ENCODE data around the gene IL19.

The IL19 gene

DNA sequence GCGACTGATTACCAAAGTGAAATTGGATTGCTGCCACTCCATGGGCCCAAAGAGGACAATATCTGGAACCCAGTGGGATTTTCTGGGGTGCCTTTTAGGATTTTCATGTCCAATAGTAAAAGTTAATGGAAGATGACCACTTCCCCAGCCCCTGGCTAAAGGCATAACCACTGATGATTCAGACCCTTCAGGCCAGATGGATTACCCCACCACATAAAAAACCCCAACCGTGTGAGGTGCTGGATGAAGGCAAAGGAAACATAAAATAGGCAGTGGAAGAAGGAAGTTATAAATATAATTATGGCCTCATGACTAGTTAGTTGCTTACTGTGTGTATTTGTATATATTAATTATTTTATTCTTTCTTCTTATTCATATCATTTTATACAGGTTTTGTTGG lies 41.9 kb downstream of the IL19 start:
- H3K27me3 ChIP-seq (ENCODE audit: control insufficient read depth in 1 of 2, insufficient read depth in 1 of 2, low read length in 2 of 2) = peaks cover 10 to 15% of the 10 kb centered on the region in 2 experiments

DNA sequence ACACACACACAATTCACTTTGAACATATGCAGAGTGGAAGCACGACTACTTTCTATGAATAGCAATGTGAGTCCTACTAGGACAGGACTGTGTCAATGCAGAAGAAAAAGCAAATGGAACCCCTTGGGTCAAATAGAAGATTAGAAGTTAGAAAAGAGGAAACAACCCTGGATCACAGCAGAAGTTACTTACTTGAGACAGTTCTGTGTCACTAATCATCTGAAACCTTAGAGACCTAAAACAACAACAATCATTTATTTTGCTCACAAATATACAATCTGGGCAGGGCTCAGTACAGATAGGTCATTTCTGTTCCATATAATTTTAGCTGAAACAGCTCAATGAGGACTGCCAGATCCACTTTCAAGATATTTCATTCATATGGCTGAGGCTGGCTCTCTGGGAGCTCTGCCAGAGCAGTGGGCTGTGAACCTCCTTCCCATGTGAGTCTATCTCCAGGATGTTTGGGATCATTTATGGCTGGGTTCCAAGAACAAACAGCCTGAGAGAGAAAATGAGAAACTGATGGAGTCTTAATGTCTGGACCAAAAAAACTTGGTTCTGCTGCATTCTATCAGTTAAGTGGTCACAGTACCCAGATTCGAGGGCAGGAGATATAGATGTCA lies 44.3 kb downstream of the IL19 start:
- peak overlapping the region; percentile 21 to 59 for H3K18ac ChIP-seq (ENCODE audit: low read depth in 1 of 2, low read length in 2 of 2)
- no peaks in the 10 kb centered on the region for H3K79me1 ChIP-seq (replicated peaks; ENCODE audit: low read length, poor library complexity, severe bottlenecking)
- H2AK5ac ChIP-seq (ENCODE audit: low read length, severe bottlenecking) = no peak overlapping the region
- no peaks in the 10 kb centered on the region for H3K4me1 ChIP-seq (ENCODE audit: control insufficient read depth, insufficient read depth, low read depth, low read length)
- DNase-seq = peak; percentile 75
- no peak overlapping the region for H3K4ac ChIP-seq (ENCODE audit: low read depth in 1 of 2, low read length in 2 of 2)
- H3K23ac ChIP-seq (ENCODE audit: low read length in 2 of 2) = no peak overlapping the region
- no peak overlapping the region for H3K14ac ChIP-seq (ENCODE audit: low read length in 2 of 2)
- no peak overlapping the region for H3K27ac ChIP-seq (ENCODE audit: low read length, poor library complexity, severe bottlenecking)
- no peaks in the 10 kb centered on the region for H3K36me3 ChIP-seq (ENCODE audit: control insufficient read depth in 1 of 2, insufficient read depth in 2 of 2, low read depth in 1 of 2, low read length in 2 of 2)
- peak overlapping the region in 1 of 2 experiments; percentile 93 for H2BK12ac ChIP-seq (ENCODE audit: low read length in 2 of 2)
- H3K4me2 ChIP-seq (ENCODE audit: low read length, poor library complexity, severe bottlenecking) = no peak overlapping the region
- 61% methylated on average over 2 of the region's 2 CpGs for WGBS
- H4K91ac ChIP-seq (ENCODE audit: low read length) = peak overlapping the region; percentile 86
- H2BK5ac ChIP-seq (ENCODE audit: low read depth, low read length, poor library complexity, severe bottlenecking) = no peak overlapping the region
- H2BK15ac ChIP-seq (ENCODE audit: low read depth, poor library complexity, severe bottlenecking) = no peak overlapping the region
- H3K27me3 ChIP-seq (ENCODE audit: control insufficient read depth in 1 of 2, insufficient read depth in 1 of 2, low read length in 2 of 2) = peaks cover 0 to 9% of the 10 kb centered on the region in 2 experiments
- H3K9ac ChIP-seq (ENCODE audit: low read length) = no peak overlapping the region
- H3K9me3 ChIP-seq (ENCODE audit: control insufficient read depth, low read length) = peaks cover 4% of the 10 kb centered on the region
- peak overlapping the region; percentile 42 for H2AFZ ChIP-seq (ENCODE audit: low read depth, low read length)
- no peak overlapping the region for H3K4me3 ChIP-seq (ENCODE audit: insufficient read depth in 1 of 2, low read depth in 1 of 2, low read length in 2 of 2)
- H2BK120ac ChIP-seq (ENCODE audit: low read depth, low read length) = peak overlapping the region; percentile 61
- H4K8ac ChIP-seq (ENCODE audit: low read length) = peak overlapping the region; percentile 27

More for the DNA sequence above, 41.9 kb downstream of the IL19 start:
- Histone ChIP-seq H3K18ac (ENCODE audit: low read depth in 1 of 2, low read length in 2 of 2) (no peak overlapping the region), H3K14ac (ENCODE audit: low read length in 2 of 2) (no peak overlapping the region), H2AK5ac (ENCODE audit: low read length, severe bottlenecking) (no peak overlapping the region), H3K4me3 (ENCODE audit: insufficient read depth in 1 of 2, low read depth in 1 of 2, low read length in 2 of 2) (no peak overlapping the region), H2BK5ac (ENCODE audit: low read depth, low read length, poor library complexity, severe bottlenecking) (no peak overlapping the region), H3K9ac (ENCODE audit: low read length) (no peak overlapping the region), H3K36me3 (ENCODE audit: control insufficient read depth in 1 of 2, insufficient read depth in 2 of 2, low read depth in 1 of 2, low read length in 2 of 2) (no peaks in the 10 kb centered on the region), H2AFZ (ENCODE audit: low read depth, low read length) (no peak overlapping the region), H3K27ac (ENCODE audit: low read length, poor library complexity, severe bottlenecking) (no peak overlapping the region), H2BK12ac (ENCODE audit: low read length in 2 of 2) (no peak overlapping the region), H3K4me1 (ENCODE audit: control insufficient read depth, insufficient read depth, low read depth, low read length) (no peaks in the 10 kb centered on the region), H3K9me3 (ENCODE audit: control insufficient read depth, low read length) (peaks cover 4% of the 10 kb centered on the region), H2BK120ac (ENCODE audit: low read depth, low read length) (no peak overlapping the region), H4K91ac (ENCODE audit: low read length) (no peak overlapping the region), H3K4me2 (ENCODE audit: low read length, poor library complexity, severe bottlenecking) (no peak overlapping the region), H3K4ac (ENCODE audit: low read depth in 1 of 2, low read length in 2 of 2) (no peak overlapping the region), H3K79me1 (replicated peaks; ENCODE audit: low read length, poor library complexity, severe bottlenecking) (no peaks in the 10 kb centered on the region), H3K23ac (ENCODE audit: low read length in 2 of 2) (no peak overlapping the region), H4K8ac (ENCODE audit: low read length) (no peak overlapping the region), H2BK15ac (ENCODE audit: low read depth, poor library complexity, severe bottlenecking) (no peak overlapping the region)
- 92% methylated on average over 1 of the region's 2 CpGs for WGBS
- DNase-seq = no peak

DNA sequence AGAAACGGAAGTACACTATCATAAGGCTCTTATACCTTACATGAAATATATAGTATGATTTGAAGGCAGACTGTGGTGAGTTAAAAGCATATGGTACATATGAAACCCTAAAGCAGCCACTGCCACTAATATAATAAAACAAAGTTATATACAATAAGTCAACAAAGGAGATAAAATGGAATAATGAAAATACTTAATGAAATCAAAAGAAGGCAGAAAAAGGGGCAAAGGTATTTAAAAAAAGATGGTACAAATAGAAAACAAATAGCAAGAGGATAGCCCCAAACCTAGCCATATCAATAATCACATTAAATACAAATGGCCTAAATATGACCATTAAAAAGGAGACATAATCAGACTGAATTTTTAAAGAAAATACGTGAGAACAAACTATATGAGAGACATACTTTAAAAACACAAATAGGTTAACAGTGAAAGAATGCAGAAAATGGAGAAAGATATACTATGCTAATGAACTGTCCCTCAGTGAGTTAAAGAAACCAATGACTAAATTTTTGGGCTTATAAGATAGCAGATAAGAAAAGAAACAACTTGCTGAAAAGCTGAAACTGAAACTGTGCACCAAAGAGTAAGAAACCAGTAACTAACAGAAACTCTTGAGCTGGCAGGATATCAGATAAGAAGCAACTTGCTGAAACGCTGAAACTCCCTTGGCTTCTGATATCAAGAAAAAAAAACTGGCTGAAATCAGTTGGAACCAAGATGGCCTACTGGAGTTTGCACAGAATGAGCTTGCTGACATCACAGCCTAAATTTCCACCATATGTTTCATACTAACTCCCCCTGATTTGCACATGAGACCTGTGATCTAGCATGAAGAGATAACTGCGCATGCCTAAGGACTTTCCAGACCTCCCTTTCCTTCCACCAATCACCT lies 46.1 kb downstream of the IL19 start:
- H2BK15ac ChIP-seq (ENCODE audit: low read depth, poor library complexity, severe bottlenecking) = no peak overlapping the region
- WGBS = 79% methylated on average over 2 of the region's 4 CpGs
- peak overlapping the region in 1 of 2 experiments; percentile 70 for H3K18ac ChIP-seq (ENCODE audit: low read depth in 1 of 2, low read length in 2 of 2)
- no peaks in the 10 kb centered on the region for H3K36me3 ChIP-seq (ENCODE audit: control insufficient read depth in 1 of 2, insufficient read depth in 2 of 2, low read depth in 1 of 2, low read length in 2 of 2)
- H3K9me3 ChIP-seq (ENCODE audit: control insufficient read depth, low read length) = peaks cover 4% of the 10 kb centered on the region
- DNase-seq = peak; percentile 50
- no peak overlapping the region for H3K4me3 ChIP-seq (ENCODE audit: insufficient read depth in 1 of 2, low read depth in 1 of 2, low read length in 2 of 2)
- H3K4me1 ChIP-seq (ENCODE audit: control insufficient read depth, insufficient read depth, low read depth, low read length) = no peaks in the 10 kb centered on the region
- H2BK12ac ChIP-seq (ENCODE audit: low read length in 2 of 2) = no peak overlapping the region
- H2BK120ac ChIP-seq (ENCODE audit: low read depth, low read length) = no peak overlapping the region
- no peak overlapping the region for H2BK5ac ChIP-seq (ENCODE audit: low read depth, low read length, poor library complexity, severe bottlenecking)
- H4K8ac ChIP-seq (ENCODE audit: low read length) = no peak overlapping the region
- peaks cover 0 to 12% of the 10 kb centered on the region in 2 experiments for H3K27me3 ChIP-seq (ENCODE audit: control insufficient read depth in 1 of 2, insufficient read depth in 1 of 2, low read length in 2 of 2)
- H3K14ac ChIP-seq (ENCODE audit: low read length in 2 of 2) = no peak overlapping the region
- no peak overlapping the region for H4K91ac ChIP-seq (ENCODE audit: low read length)
- H3K23ac ChIP-seq (ENCODE audit: low read length in 2 of 2) = no peak overlapping the region
- H2AK5ac ChIP-seq (ENCODE audit: low read length, severe bottlenecking) = no peak overlapping the region
- no peak overlapping the region for H3K4me2 ChIP-seq (ENCODE audit: low read length, poor library complexity, severe bottlenecking)
- peak overlapping the region; percentile 9 for H3K9ac ChIP-seq (ENCODE audit: low read length)
- no peak overlapping the region for H3K27ac ChIP-seq (ENCODE audit: low read length, poor library complexity, severe bottlenecking)
- no peak overlapping the region for H2AFZ ChIP-seq (ENCODE audit: low read depth, low read length)
- H3K4ac ChIP-seq (ENCODE audit: low read depth in 1 of 2, low read length in 2 of 2) = peak overlapping the region in 1 of 2 experiments; percentile 40
- H3K79me1 ChIP-seq (replicated peaks; ENCODE audit: low read length, poor library complexity, severe bottlenecking) = no peaks in the 10 kb centered on the region

DNA sequence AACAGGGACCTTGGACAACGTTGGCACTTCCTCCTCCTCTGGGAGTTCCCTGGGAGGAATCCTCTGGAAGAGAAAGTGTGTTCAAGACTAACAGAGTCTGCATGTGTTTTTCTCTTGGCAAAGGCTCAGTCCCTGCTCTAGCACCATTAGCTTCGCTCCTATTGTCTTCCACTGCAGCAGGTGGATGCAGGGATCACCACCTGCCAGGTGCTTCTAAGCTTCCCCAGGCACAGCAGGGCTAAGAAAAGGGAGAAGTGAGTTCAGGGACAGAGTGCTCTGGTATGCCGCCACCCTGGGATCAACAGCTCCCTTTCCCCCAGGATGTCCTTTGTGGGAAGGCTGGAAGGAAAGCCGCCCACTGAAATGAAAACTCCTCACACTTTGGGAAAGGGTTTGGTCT lies 50.9 kb downstream of the IL19 start:
- peak overlapping the region; percentile 67 to 90 for H2BK12ac ChIP-seq (ENCODE audit: low read length in 2 of 2)
- H2BK15ac ChIP-seq (ENCODE audit: low read depth, poor library complexity, severe bottlenecking) = peak overlapping the region; percentile 83
- H3K14ac ChIP-seq (ENCODE audit: low read length in 2 of 2) = no peak overlapping the region
- peak overlapping the region; percentile 13 for H4K8ac ChIP-seq (ENCODE audit: low read length)
- H3K4ac ChIP-seq (ENCODE audit: low read depth in 1 of 2, low read length in 2 of 2) = no peak overlapping the region
- H3K23ac ChIP-seq (ENCODE audit: low read length in 2 of 2) = no peak overlapping the region
- H3K4me1 ChIP-seq (ENCODE audit: control insufficient read depth, insufficient read depth, low read depth, low read length) = peaks cover 2% of the 10 kb centered on the region
- WGBS = 76% methylated on average over 4 of the region's 4 CpGs
- DNase-seq = no peak
- H3K9me3 ChIP-seq (ENCODE audit: control insufficient read depth, low read length) = no peaks in the 10 kb centered on the region
- peak overlapping the region; percentile 66 for H4K91ac ChIP-seq (ENCODE audit: low read length)
- no peaks in the 10 kb centered on the region for H3K79me1 ChIP-seq (replicated peaks; ENCODE audit: low read length, poor library complexity, severe bottlenecking)
- H2AFZ ChIP-seq (ENCODE audit: low read depth, low read length) = no peak overlapping the region
- peaks cover 0 to 8% of the 10 kb centered on the region in 2 experiments for H3K27me3 ChIP-seq (ENCODE audit: control insufficient read depth in 1 of 2, insufficient read depth in 1 of 2, low read length in 2 of 2)
- H3K18ac ChIP-seq (ENCODE audit: low read depth in 1 of 2, low read length in 2 of 2) = peak overlapping the region in 1 of 2 experiments; percentile 63
- H2BK5ac ChIP-seq (ENCODE audit: low read depth, low read length, poor library complexity, severe bottlenecking) = no peak overlapping the region
- H3K4me2 ChIP-seq (ENCODE audit: low read length, poor library complexity, severe bottlenecking) = no peak overlapping the region
- H3K9ac ChIP-seq (ENCODE audit: low read length) = no peak overlapping the region
- peak overlapping the region; percentile 43 for H2BK120ac ChIP-seq (ENCODE audit: low read depth, low read length)
- no peak overlapping the region for H2AK5ac ChIP-seq (ENCODE audit: low read length, severe bottlenecking)
- no peak overlapping the region for H3K4me3 ChIP-seq (ENCODE audit: insufficient read depth in 1 of 2, low read depth in 1 of 2, low read length in 2 of 2)
- H3K27ac ChIP-seq (ENCODE audit: low read length, poor library complexity, severe bottlenecking) = no peak overlapping the region
- H3K36me3 ChIP-seq (ENCODE audit: control insufficient read depth in 1 of 2, insufficient read depth in 2 of 2, low read depth in 1 of 2, low read length in 2 of 2) = no peaks in the 10 kb centered on the region
